Mucosa of rectum (tissue), 2 donors: ENCODE measurements around the gene SYPL1.

Experiments
- H3K27ac ChIP-seq, 2 donors: one replicate each; pipeline ENCODE4 v1.7.0; 2013; ENCODE audit warnings: inconsistent platforms in 2 of 2, low read depth in 2 of 2, low read length in 2 of 2
- H3K27me3 ChIP-seq, 2 donors: one replicate each; pipeline ENCODE4 v1.7.0; 2013; ENCODE audit warnings: low read length in 2 of 2; ENCODE audit not compliant: control insufficient read depth in 2 of 2, insufficient read depth in 2 of 2
- H3K36me3 ChIP-seq, 2 donors: one replicate each; pipeline ENCODE4 v1.7.0; 2013; ENCODE audit warnings: low read length in 2 of 2; ENCODE audit not compliant: control insufficient read depth in 2 of 2, insufficient read depth in 2 of 2
- H3K4me1 ChIP-seq, 2 donors: one replicate each; pipeline ENCODE4 v1.7.0; 2013; ENCODE audit warnings: low read length in 2 of 2, mild to moderate bottlenecking in 1 of 2; ENCODE audit not compliant: control insufficient read depth in 2 of 2, insufficient read depth in 2 of 2
- H3K4me3 ChIP-seq, 2 donors: one replicate each; pipeline ENCODE4 v1.7.0; 2013; ENCODE audit warnings: low read length in 2 of 2
- H3K9ac ChIP-seq, 2 donors: one replicate each; pipeline ENCODE4 v1.7.0; 2013; ENCODE audit warnings: low read length in 2 of 2, low read depth in 1 of 2, mild to moderate bottlenecking in 1 of 2
- H3K9me3 ChIP-seq, 2 donors: one replicate each; pipeline ENCODE4 v1.7.0; 2013; ENCODE audit warnings: low read length in 2 of 2; ENCODE audit not compliant: control insufficient read depth in 2 of 2
- donor health status: healthy.
- donor health status: Normal muscosa, but diverticular disease.

The SYPL1 gene

DNA sequence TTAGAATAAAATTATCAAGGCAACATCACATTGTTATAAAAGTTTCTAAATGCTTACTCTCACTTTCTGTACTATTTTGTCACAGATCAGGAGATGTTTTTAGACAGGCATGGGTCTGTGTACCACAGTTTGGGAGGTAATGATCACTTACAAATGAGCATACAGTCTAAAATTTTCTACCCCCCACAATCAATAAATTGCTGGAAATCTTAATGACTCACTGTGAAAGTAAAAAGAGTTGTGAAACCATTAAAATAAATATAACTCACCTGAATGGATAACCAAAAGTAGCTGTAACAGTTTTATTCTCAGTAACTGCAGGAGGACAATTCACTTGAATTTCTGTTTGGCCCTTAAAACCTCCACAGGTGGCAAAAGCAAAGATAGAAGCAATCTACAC is 13.2 kb downstream of the SYPL1 start:
- peaks cover 4 to 6% of the 10 kb centered on the region in 2 donors for H3K4me1 ChIP-seq
- H3K4me3 ChIP-seq, result no peak overlapping the region
- no peak overlapping the region for H3K27ac ChIP-seq
- no peak overlapping the region for H3K9ac ChIP-seq
- no peaks in the 10 kb centered on the region for H3K9me3 ChIP-seq
- peaks cover 4 to 11% of the 10 kb centered on the region in 2 donors for H3K36me3 ChIP-seq
- H3K27me3 ChIP-seq, result no peaks in the 10 kb centered on the region

DNA sequence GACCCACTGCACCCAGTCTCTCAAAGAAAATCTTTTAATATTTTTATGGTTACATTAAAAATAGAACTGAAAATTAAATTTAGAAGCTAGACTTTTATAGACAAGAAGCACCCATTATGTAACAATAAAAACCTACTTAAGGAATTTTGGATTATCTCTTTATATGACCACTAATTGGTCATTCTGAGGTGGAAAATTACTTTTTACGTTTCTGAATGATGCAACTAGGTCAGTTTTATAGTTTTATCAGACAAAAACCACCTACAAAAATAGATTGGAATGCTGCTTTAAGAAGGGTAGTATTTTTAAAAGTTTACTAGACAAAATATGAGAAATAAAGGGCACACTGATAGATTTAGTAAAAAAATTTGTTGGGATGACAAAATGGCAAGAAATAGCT is 16.5 kb downstream of the SYPL1 start:
- H3K36me3 ChIP-seq, result peaks cover 15 to 16% of the 10 kb centered on the region in 2 donors
- no peak overlapping the region for H3K9ac ChIP-seq
- no peak overlapping the region for H3K27ac ChIP-seq
- H3K27me3 ChIP-seq, result no peaks in the 10 kb centered on the region
- H3K4me3 ChIP-seq, result no peak overlapping the region
- no peaks in the 10 kb centered on the region for H3K9me3 ChIP-seq
- peaks cover 2 to 3% of the 10 kb centered on the region in 2 donors for H3K4me1 ChIP-seq

DNA sequence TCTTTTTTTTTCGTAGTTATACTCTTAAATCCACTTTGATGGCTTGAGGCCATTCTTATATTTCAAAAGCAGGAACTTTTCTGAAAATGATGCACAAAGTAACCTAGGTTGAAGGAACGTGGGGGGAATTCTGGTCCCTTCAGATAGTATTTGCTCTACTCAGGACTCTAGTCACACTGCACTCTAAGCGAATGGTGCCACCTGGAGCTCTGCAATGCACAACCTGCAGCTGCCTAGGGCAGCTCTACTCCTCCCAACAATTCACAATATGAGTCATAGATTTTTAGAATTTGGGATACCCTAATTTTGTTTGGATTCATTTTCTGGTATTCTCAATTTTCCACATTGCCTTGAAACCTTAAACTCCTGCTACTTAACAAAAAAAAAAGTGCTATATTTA is 17.3 kb downstream of the SYPL1 start:
- H3K4me3 ChIP-seq, result no peak overlapping the region
- no peaks in the 10 kb centered on the region for H3K27me3 ChIP-seq
- H3K27ac ChIP-seq, result no peak overlapping the region
- H3K4me1 ChIP-seq, result no peaks in the 10 kb centered on the region
- H3K9me3 ChIP-seq, result no peaks in the 10 kb centered on the region
- no peak overlapping the region for H3K9ac ChIP-seq
- H3K36me3 ChIP-seq, result peaks cover 22% of the 10 kb centered on the region in 2 donors

DNA sequence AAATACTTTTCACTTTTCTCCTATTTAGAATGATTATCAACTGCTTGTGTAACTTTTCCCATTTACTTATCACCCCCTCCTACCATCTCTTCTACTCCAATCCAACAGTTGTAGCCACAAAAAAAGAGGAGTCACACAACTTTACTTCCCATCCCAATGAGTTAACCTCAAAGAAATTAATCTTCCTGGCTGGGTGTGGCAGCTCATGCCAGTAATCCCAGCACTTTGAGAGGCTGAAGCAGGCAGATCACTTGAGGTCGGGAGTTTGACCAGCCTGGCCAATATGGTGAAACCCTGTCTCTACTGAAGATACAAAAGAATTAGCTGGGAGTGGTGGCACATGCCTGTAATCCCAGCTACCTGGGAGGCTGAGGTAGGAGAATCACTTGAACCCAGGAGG is 19.9 kb downstream of the SYPL1 start:
- no peaks in the 10 kb centered on the region for H3K9me3 ChIP-seq
- H3K27ac ChIP-seq, result no peak overlapping the region
- H3K4me1 ChIP-seq, result no peaks in the 10 kb centered on the region
- no peak overlapping the region for H3K4me3 ChIP-seq
- no peak overlapping the region for H3K9ac ChIP-seq
- H3K36me3 ChIP-seq, result peaks cover 21% of the 10 kb centered on the region in 2 donors
- H3K27me3 ChIP-seq, result no peaks in the 10 kb centered on the region

- H3K4me3 ChIP-seq, result no peak overlapping the region
- no peaks in the 10 kb centered on the region for H3K9me3 ChIP-seq
- H3K4me1 ChIP-seq, result no peaks in the 10 kb centered on the region
- H3K9ac ChIP-seq, result no peak overlapping the region
- no peak overlapping the region for H3K27ac ChIP-seq
- peaks cover 14 to 21% of the 10 kb centered on the region in 2 donors for H3K36me3 ChIP-seq
- no peaks in the 10 kb centered on the region for H3K27me3 ChIP-seq
Measured at GRCh38 chr7:106089647-106090046, 22.5 kb downstream of the SYPL1 start.

GRCh38 chr7:106088014-106088413 is 24.1 kb downstream of the SYPL1 start:
- Histone ChIP-seq H3K36me3 (peaks cover 14 to 21% of the 10 kb centered on the region in 2 donors), H3K9ac (no peak overlapping the region), H3K4me1 (no peaks in the 10 kb centered on the region), H3K27ac (no peak overlapping the region), H3K4me3 (no peak overlapping the region), H3K9me3 (no peaks in the 10 kb centered on the region), H3K27me3 (no peaks in the 10 kb centered on the region)

GRCh38 chr7:106086062-106086461 is 26.1 kb downstream of the SYPL1 start:
- Histone ChIP-seq H3K4me1 (no peaks in the 10 kb centered on the region), H3K27me3 (no peaks in the 10 kb centered on the region), H3K9me3 (no peaks in the 10 kb centered on the region), H3K27ac (no peak overlapping the region), H3K4me3 (no peak overlapping the region), H3K36me3 (peaks cover 8 to 14% of the 10 kb centered on the region in 2 donors), H3K9ac (no peak overlapping the region)

- no peak overlapping the region for H3K4me3 ChIP-seq
- H3K27me3 ChIP-seq, result no peaks in the 10 kb centered on the region
- H3K4me1 ChIP-seq, result no peaks in the 10 kb centered on the region
- no peak overlapping the region for H3K27ac ChIP-seq
- H3K36me3 ChIP-seq, result peaks cover 5% of the 10 kb centered on the region in 2 donors
- H3K9me3 ChIP-seq, result no peaks in the 10 kb centered on the region
- H3K9ac ChIP-seq, result no peak overlapping the region
Measured at GRCh38 chr7:106085015-106085414, 27.1 kb downstream of the SYPL1 start.

DNA sequence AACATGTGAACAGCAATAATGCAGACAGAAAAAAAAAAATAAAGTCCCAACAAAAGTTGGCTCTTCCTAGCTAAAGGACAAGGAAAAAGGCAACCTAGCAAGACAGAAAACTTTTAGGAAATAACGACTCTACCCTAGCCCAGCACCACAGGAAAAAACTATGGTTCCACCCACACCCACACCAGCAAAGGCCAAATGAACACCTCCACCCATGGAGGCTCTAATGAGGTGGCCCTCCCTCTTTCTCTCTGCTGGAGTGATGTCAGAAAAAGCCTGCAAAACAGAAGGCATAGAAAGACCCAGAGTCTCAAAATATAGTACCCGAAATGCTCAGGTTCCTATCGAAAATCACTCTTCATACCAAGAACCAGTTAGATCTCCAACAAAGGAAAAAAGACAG is 28.4 kb downstream of the SYPL1 start:
- Histone ChIP-seq H3K27me3 (no peaks in the 10 kb centered on the region), H3K36me3 (peaks cover under 1% of the 10 kb centered on the region in 2 donors), H3K4me1 (no peaks in the 10 kb centered on the region), H3K9ac (no peak overlapping the region), H3K9me3 (no peaks in the 10 kb centered on the region), H3K27ac (no peak overlapping the region), H3K4me3 (no peak overlapping the region)

GRCh38 chr7:106082087-106082854 is 29.8 kb downstream of the SYPL1 start:
- no peak overlapping the region for H3K4me3 ChIP-seq
- H3K4me1 ChIP-seq, result no peaks in the 10 kb centered on the region
- H3K9me3 ChIP-seq, result no peaks in the 10 kb centered on the region
- no peak overlapping the region for H3K27ac ChIP-seq
- no peaks in the 10 kb centered on the region for H3K36me3 ChIP-seq
- H3K9ac ChIP-seq, result no peak overlapping the region
- H3K27me3 ChIP-seq, result no peaks in the 10 kb centered on the region
